NCI-H510A treated with DMSO at 0.1 percent for 48 hours (cell line): ENCODE measurements around the gene GDPGP1.
A peak's percentile ranks its signal among the peaks of the same experiment; 100 is the strongest.
"Not testable (repeated sequence)": the region's sequence is repeated elsewhere in the genome, so short reads cannot be mapped to it uniquely, and the experiment has no call there.

Experiments used
- DNase-seq: peaks from one replicate; lab custom pipeline; 2025; lab: John Stamatoyannopoulos, UW

Gene GDPGP1

GRCh38 chr15:90234096-90234988, at the start of gene GDPGP1:
Gene GDPGP1, plus strand, starts transcription at chr15:90234209. Its CDS starts 6,700 bp downstream, at chr15:90240909.
- no peak for DNase-seq

GRCh38 chr15:90184786-90185704, 49.0 kb upstream of the GDPGP1 start:
- peak; percentile 65 for DNase-seq

DNA sequence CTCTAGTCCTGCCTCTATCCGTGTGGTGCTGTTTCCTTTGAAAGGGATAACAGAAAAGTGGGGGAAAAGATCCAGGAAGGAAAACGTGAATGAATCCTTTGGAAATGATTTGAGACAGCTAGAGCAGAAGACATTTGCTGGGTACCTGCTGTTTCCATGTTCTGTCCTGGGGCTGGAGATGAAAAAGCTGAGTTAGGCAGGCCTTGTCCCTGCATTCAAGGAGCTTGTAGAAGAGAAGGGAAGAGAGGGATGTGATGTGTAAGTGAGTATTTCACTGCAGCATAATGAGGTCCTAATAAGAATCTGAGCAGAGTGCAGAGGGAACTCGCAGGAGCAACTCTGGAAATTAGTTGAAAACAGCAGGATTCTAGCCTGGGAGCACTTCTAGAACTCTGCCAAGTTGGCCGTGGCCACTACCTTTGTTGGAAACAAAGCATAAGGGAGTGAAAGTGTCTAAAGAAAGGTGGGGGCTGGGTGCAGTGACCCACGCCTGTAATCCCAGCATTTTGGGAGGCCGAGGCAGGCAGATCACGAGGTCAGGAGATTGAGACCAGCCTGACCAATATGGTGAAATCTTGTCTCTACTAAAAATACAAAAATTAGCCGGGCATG, 46.6 kb upstream of the GDPGP1 start:
- no peak for DNase-seq

GRCh38 chr15:90188065-90188464, 45.9 kb upstream of the GDPGP1 start:
- not testable (repeated sequence) for DNase-seq

DNA sequence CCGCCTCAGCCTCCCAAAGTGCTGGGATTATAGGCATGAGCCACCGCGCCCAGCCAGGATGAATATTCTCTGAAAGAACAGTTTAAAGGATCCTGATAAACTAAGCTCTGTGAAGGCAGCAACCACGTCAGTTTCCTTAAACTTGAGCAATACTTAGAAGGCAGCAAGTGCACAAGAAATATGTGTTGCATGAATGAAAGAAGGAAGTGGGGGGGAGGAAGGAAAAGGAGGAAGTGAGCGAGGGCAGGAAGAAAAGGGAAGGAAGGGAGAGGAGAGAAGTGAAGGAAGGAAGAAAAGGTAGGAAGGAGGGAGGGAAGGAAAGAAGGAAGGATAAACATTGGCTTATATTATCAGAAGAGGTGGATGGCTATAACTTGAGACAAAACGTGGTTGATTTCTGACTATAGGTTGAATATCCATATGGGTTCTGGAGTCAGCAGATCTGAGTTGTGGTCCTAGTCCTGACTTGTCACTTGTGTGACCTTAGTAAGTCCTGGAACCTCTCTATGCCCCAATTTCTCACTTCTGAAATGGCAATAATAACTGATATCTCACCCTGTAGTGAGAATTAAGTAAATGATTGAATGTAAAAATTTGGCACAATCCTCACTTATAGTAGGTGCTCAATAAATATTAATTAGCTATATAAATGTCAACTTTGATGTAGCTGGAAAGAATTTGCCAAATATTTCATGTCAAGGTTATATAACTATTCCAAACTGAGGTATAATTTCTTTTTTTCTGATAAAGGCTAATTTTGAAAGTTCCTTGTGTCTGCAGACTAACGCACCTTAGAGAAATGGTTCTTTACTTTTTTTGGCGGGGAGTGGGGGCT, 44.9 kb upstream of the GDPGP1 start:
- no peak for DNase-seq

- DNase-seq, result no peak
These were observed 44.1 kb upstream of the GDPGP1 start for GRCh38 chr15:90189781-90190467.

GRCh38 chr15:90190606-90191343, 43.2 kb upstream of the GDPGP1 start:
- DNase-seq, result peak; percentile 17

- no peak for DNase-seq
These were observed 42.7 kb upstream of the GDPGP1 start for GRCh38 chr15:90191344-90191687.

- DNase-seq, result peak; percentile 95
These were observed 42.1 kb upstream of the GDPGP1 start for GRCh38 chr15:90191794-90192509.

GRCh38 chr15:90192961-90193786, 40.8 kb upstream of the GDPGP1 start:
- DNase-seq, result no peak

DNA sequence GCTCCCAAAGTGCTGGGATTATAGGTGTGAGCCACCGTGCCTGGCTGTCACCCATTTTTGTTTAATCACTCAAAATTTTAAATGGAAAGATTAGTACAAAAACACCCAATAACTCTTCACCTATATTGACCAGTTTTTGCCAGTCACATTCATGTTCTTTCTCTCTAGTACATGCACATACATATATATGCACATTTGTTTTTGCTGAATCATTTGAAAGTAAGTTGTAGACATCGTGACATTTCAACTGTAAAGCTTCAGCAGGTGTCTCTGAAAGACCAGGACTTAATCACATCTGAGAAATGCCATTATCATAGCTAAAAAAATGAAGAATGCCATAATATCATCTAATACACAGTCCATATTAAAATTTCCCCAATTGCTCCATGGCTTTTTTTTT, 39.4 kb upstream of the GDPGP1 start:
- no peak for DNase-seq

DNA sequence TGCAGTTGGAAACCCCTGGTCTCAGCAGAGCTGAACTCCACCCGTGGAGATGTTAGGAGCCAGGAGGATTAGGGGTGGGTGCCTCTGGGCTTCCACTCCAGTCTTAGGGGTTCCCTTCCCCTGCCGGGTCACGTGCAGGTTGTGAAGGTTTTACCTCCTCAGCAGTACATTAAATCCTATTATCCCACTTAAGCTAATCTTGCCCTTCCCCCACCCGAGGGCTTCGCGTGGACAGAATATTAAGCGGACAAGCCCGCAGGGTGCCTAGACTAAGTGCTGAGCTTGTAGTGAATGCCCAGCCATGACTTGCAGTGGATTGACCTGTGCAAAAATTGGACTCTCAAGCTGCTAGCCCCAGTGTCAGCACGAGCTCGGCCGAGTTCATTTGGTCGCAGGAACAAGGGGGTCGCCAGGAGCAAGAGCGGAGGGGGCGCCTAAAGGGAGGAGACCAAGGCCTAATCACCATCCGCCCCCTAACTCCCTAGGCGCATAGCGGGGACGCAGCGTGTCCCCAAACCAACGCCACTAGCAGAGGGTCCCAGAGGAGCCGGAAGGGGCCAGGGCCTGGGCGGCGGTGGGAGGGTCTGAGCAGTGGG, 33.4 kb upstream of the GDPGP1 start:
- no peak for DNase-seq

DNA sequence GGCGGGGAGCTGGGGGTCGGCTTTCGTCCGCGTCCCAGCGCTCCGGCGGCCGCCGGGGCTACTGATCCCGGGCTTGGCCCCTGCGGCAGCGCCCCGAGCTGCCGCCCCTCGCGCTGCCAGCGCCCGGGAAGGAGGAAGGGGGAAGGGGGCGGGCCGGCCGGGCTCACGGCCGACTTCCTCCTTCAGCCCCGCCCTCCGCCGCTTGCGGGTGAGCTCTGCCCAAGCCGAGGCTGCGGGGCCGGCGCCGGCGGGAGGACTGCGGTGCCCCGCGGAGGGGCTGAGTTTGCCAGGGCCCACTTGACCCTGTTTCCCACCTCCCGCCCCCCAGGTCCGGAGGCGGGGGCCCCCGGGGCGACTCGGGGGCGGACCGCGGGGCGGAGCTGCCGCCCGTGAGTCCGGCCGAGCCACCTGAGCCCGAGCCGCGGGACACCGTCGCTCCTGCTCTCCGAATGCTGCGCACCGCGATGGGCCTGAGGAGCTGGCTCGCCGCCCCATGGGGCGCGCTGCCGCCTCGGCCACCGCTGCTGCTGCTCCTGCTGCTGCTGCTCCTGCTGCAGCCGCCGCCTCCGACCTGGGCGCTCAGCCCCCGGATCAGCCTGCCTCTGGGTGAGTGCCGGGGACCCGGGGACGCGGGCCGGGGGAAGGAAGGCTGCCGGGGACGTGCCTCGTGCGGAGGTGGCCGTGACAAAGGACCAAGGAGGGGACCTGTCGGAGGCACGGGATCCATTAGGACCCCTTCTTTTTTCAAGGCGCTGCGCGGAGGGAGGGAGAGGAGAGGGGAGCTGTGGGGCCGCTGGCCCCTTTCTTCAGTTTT, 32.7 kb upstream of the GDPGP1 start, which contains the start of gene SEMA4B:
SEMA4B (plus strand) TSS at position 201 of the 814 bp plus-strand sequence; CDS start at position 450, 249 bp downstream.
- peak; percentile 56 for DNase-seq

DNA sequence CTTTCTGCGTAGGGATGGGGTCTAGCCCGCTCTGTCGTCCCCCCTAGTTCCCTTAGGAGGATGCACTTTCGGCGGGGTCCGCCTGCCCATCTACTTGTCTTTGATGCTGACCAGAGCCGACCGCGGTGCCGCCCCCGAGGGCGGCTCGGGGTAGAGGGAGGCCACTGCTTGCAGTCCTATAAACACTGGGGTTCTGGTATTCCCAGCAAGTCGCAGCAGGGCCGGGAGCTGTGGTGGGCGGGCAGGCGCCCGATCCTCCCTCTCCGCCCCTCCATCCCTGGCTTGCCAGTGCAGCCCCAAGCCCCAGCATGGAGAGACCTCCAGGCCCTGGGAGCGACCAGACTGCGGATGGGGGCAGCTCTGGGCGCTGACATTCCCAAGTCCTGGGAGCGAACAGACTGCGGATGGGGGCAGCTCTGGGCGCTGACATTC, 32.0 kb upstream of the GDPGP1 start:
- DNase-seq, result no peak

GRCh38 chr15:90202929-90203328, 31.1 kb upstream of the GDPGP1 start:
- DNase-seq, result no peak

GRCh38 chr15:90203473-90203872, 30.5 kb upstream of the GDPGP1 start:
- DNase-seq, result no peak

DNA sequence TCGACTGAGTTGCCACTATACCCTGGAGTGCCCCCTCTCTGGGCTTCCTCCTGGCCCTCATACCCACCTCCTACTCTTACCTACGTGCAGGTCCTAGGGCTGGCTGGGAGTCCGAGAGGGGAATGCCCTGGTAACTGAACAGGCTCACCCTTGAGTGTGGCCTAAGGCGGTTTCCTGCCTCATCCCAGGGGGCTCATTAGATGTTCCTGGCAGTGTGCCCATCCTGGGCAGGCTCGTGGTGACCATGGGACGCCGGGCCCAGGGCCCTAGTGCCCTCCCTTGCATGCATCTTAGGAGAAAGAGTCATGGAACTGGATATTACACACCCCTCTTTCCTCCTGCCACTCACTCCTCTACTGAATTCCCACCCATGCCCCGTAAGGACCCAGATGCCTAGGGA, 30.1 kb upstream of the GDPGP1 start:
- DNase-seq, result no peak
